GM12878 (cell line): Measurements from ENCODE around the gene MGAT4C. TPM values are rescaled to one million over a fixed set of nuclear protein-coding genes. Genes with fewer than 3 reads are reported as not detected.

Source experiments
- ATAC-seq: fragments of 200-7000 bp; cut with Tn5 transposase; 3 replicates; pipeline ENCODE4 v1.9.1; 2020; ENCODE audit warnings: mild to moderate bottlenecking, moderate library complexity
- BruUV-seq: library from RNA; stranded (reverse); fragments of 400-500 nt; replicated peaks from 2 replicates; lab custom pipeline; 2021; lab: Mats Ljungman, UMichigan
- CTCF ChIA-PET: fragments of 300-600 bp; sonication (Branson Sonifier 250); formaldehyde crosslinking; extraction: SDS; loops from one replicate; lab custom pipeline; 2021; ENCODE audit warnings: inconsistent platforms; lab: Yijun Ruan, JAX
- POLR2A ChIA-PET: fragments of 350-600 bp; formaldehyde crosslinking; extraction: SDS; loops from one replicate; lab custom pipeline; 2021; ENCODE audit warnings: inconsistent platforms; lab: Charles Lee
- RAD21 ChIA-PET: fragments of 300-600 bp; sonication (Branson Sonifier 250); formaldehyde crosslinking; loops from one replicate; lab custom pipeline; 2023; ENCODE audit warnings: antibody characterized with exemption; ENCODE audit not compliant: unreplicated experiment; lab: Charles Lee
- SMC1A ChIA-PET: fragments of 300-600 bp; sonication (Branson Sonifier 250); formaldehyde crosslinking; loops from one replicate; lab custom pipeline; 2023; ENCODE audit not compliant: unreplicated experiment, uncharacterized antibody; lab: Charles Lee
- DNase-seq: peaks from one replicate; pipeline ENCODE4 v3.0.0-alpha.2; 2011; ENCODE audit warnings: low read depth, low spot score
- FAIRE-seq: peaks from 3 replicates; lab custom pipeline; 2011; peaks lifted over from hg19 to GRCh38; lab: Jason Lieb, UNC
- H2AFZ ChIP-seq: 2 replicates; pipeline ENCODE4 v1.6.0; 2011; ENCODE audit warnings: low read depth, low read length, control low read depth; ENCODE audit not compliant: control insufficient read depth
- H3K27ac ChIP-seq: 2 replicates; pipeline ENCODE4 v1.5.1; 2011; ENCODE audit warnings: control low read depth; ENCODE audit not compliant: control insufficient read depth, insufficient read depth
- H3K27me3 ChIP-seq, 2 experiments: replicated peaks in 1 of 2; 2 replicates each; pipeline versions ENCODE4 v1.6.0 to v1.6.1; 2011; ENCODE audit warnings: low read length in 1 of 2; ENCODE audit not compliant: control insufficient read depth in 2 of 2, insufficient read depth in 2 of 2
- H3K36me3 ChIP-seq, 2 experiments: 2 replicates each; pipeline ENCODE4 v1.5.1; 2011; ENCODE audit warnings: low read length in 1 of 2; ENCODE audit not compliant: control insufficient read depth in 2 of 2, insufficient read depth in 2 of 2
- H3K4me1 ChIP-seq: 2 replicates; pipeline ENCODE4 v1.6.1; 2011; ENCODE audit warnings: mild to moderate bottlenecking, low read length, moderate library complexity, mixed read lengths; ENCODE audit not compliant: control insufficient read depth, insufficient read depth
- H3K4me2 ChIP-seq: 2 replicates; pipeline ENCODE4 v1.6.0; 2011; ENCODE audit warnings: control low read depth; ENCODE audit not compliant: control insufficient read depth, insufficient read depth
- H3K4me3 ChIP-seq: fragments of 200-600 bp; sonication (generic); 2 replicates; pipeline ENCODE4 v1.5.1; 2016
- H3K79me2 ChIP-seq: 2 replicates; pipeline ENCODE4 v1.6.0; 2011; ENCODE audit warnings: low read length; ENCODE audit not compliant: control insufficient read depth, insufficient read depth
- H3K9ac ChIP-seq: 2 replicates; pipeline ENCODE4 v1.8.0; 2011; ENCODE audit warnings: low read length, control low read depth, mixed read lengths; ENCODE audit not compliant: control insufficient read depth, insufficient read depth
- H3K9me3 ChIP-seq: replicated peaks from 3 replicates; pipeline ENCODE4 v1.5.1; 2011; ENCODE audit warnings: mild to moderate bottlenecking, low read length; ENCODE audit not compliant: control insufficient read depth, insufficient read depth
- H4K20me1 ChIP-seq: 2 replicates; pipeline ENCODE4 v1.6.0; 2011; ENCODE audit not compliant: control insufficient read depth, insufficient read depth
- CEBPZ ChIP-seq: fragments of 150-350 bp; IDR thresholded peaks from 2 replicates; pipeline ENCODE4 v1.6.1; 2016; ENCODE audit warnings: low read depth, low read length
- FOXM1 ChIP-seq: IDR thresholded peaks from 2 replicates; pipeline ENCODE4 v1.6.1; 2012; ENCODE audit warnings: low read depth, mild to moderate bottlenecking, inconsistent platforms, low read length, moderate library complexity
- MEF2B ChIP-seq: fragments of 450-650 bp; IDR thresholded peaks from 2 replicates; pipeline ENCODE4 v1.6.1; 2018; ENCODE audit warnings: mild to moderate bottlenecking, moderate library complexity; ENCODE audit not compliant: partially characterized antibody, poor library complexity, severe bottlenecking
- MYB ChIP-seq: fragments of 150-350 bp; IDR thresholded peaks from 2 replicates; pipeline ENCODE4 v1.6.1; 2014; ENCODE audit warnings: mild to moderate bottlenecking, low read depth, low read length, borderline replicate concordance
- POLR2AphosphoS2 ChIP-seq: IDR thresholded peaks from 2 replicates; pipeline ENCODE4 v1.6.1; 2011; ENCODE audit warnings: low read depth, mild to moderate bottlenecking, low read length, improper control_type of control experiment, moderate library complexity
- RELA ChIP-seq: fragments of 450-650 bp; IDR thresholded peaks from 2 replicates; pipeline ENCODE4 v1.8.0; 2014; ENCODE audit warnings: borderline replicate concordance; ENCODE audit not compliant: partially characterized antibody
- SMAD1 ChIP-seq: fragments of 450-650 bp; IDR thresholded peaks from 2 replicates; pipeline ENCODE4 v1.6.1; 2018; ENCODE audit warnings: mild to moderate bottlenecking, low read depth; ENCODE audit not compliant: partially characterized antibody
- USF1 ChIP-seq: IDR thresholded peaks from 2 replicates; pipeline ENCODE4 v1.6.1; 2011; ENCODE audit warnings: borderline replicate concordance, low read depth, mild to moderate bottlenecking, moderate library complexity, mixed read lengths, low read length; ENCODE audit not compliant: insufficient read depth; ENCODE audit errors: extremely low read length
- YBX1 ChIP-seq: fragments of 450-650 bp; IDR thresholded peaks from 2 replicates; pipeline ENCODE4 v1.6.1; 2016; ENCODE audit warnings: antibody characterized with exemption
- ZNF24 ChIP-seq: fragments of 450-650 bp; IDR thresholded peaks from 2 replicates; pipeline ENCODE4 v1.6.1; 2017; ENCODE audit warnings: antibody characterized with exemption, mild to moderate bottlenecking
- WGBS: methylation state at CpG from one replicate; pipeline ENCODE4 v1.1.6; 2016; ENCODE audit warnings: low lambda C conversion rate; ENCODE audit not compliant: insufficient replicate concordance, insufficient coverage; ENCODE audit errors: missing lambda C conversion rate; 5-methylcytosine and 5-hydroxymethylcytosine counted together
- in situ Hi-C: fragments of 300-500 bp; cut with MboI; formaldehyde crosslinking; loops from 9 replicates; pipeline ENCODE4 v1.14.3; 2018; ENCODE audit warnings: mixed read lengths
- intact Hi-C: fragments of 100-400 bp; cut with micrococcal nuclease; formaldehyde crosslinking; loops from one replicate; pipeline ENCODE4 v1.14.2; 2022; ENCODE audit not compliant: unreplicated experiment
- polyA plus RNA-seq, 11 experiments: library from polyadenylated mRNA; depleted of rRNA in 4 of 11; unstranded in 6 of 11; stranded (reverse) in 5 of 11; fragments of >200 nt; fragmentation: Nextera tagmentation in 4 of 11; fragmentation: Illumina TruSeq in 1 of 11; extraction: Ambion mirVana in 4 of 11; extraction: Trizol in 1 of 11; gene quantifications; 1 replicate in 1 of 11; 2 replicates in 10 of 11; pipeline versions ENCODE4 v1.2.1 to v1.2.3, GENCODE V29; 2011 to 2016; ENCODE audit warnings: inconsistent platforms in 2 of 11, missing spikeins in 2 of 11, low read depth in 1 of 11
- total RNA-seq, 4 experiments: library from RNA; depleted of rRNA in 3 of 4; stranded (reverse); fragments of >200 nt in 3 of 4; fragmentation: Illumina TruSeq in 1 of 4; extraction: Trizol in 1 of 4; gene quantifications; 2 replicates each; pipeline versions ENCODE4 v1.2.1 to v1.2.3, GENCODE V29; 2013 to 2021

MGAT4C gene
- total and polyA plus RNA-seq, 10 of the 15 experiments (the other 5 are each of a cell fraction or from before 2014, with no cell fraction given) = not detected

GRCh38 chr12:85949253-85949652, 306.9 kb downstream of the MGAT4C start (continued):
- TF ChIP-seq CEBPZ (no peak), RELA (no peak)
- TF ChIP-seq, all 136 proteins: peak for 0

GRCh38 chr12:85948340-85948739, 307.9 kb downstream of the MGAT4C start:
- H4K20me1 ChIP-seq = no peaks in the 10 kb centered on the region

More at GRCh38 chr12:85948340-85948739, 307.9 kb downstream of the MGAT4C start:
- Histone ChIP-seq H3K36me3 (no peaks in the 10 kb centered on the region), H3K9ac (no peak overlapping the region), H3K27me3 (no peaks in the 10 kb centered on the region), H2AFZ (no peak overlapping the region), H3K27ac (no peak overlapping the region), H3K4me3 (no peak overlapping the region), H3K9me3 (no peaks in the 10 kb centered on the region), H3K4me2 (no peak overlapping the region), H3K79me2 (no peaks in the 10 kb centered on the region), H3K4me1 (no peaks in the 10 kb centered on the region)
- in situ Hi-C loops (no loop called here), intact Hi-C loops (no loop called here)
- POLR2A ChIA-PET = interaction anchor here (0.7 kb wide), 1 partner anchor 53 kb away, joined by 3 read pairs; no protein-coding TSS in a partner anchor
- SMC1A ChIA-PET = interaction anchor here (1.1 kb wide), 1 partner anchor 19 kb away, joined by 3 read pairs; no protein-coding TSS in a partner anchor
- 0% methylated on average over 1 of the region's 1 CpG for WGBS
- no peak for FAIRE-seq
- no peak for DNase-seq
- CTCF ChIA-PET = interaction anchor here (1.3 kb wide), 1 partner anchor 24 kb away, joined by 3 read pairs; no protein-coding TSS in a partner anchor
- BruUV-seq = no TSS peak
- TF ChIP-seq USF1 (no peak), ZNF24 (no peak), MEF2B (no peak), YBX1 (no peak), POLR2AphosphoS2 (no peak), FOXM1 (no peak), SMAD1 (no peak), MYB (no peak)
- no peak for ATAC-seq
- RAD21 ChIA-PET = no interaction called here
